HAP-1 (cell line): ENCODE results near the gene POU2AF3.

Experiments
- DNase-seq, 2 experiments: peaks; one replicate each; pipeline ENCODE4 v3.0.0-alpha.2; 2016 to 2020; ENCODE audit warnings: low spot score in 2 of 2
- H3K27me3 ChIP-seq: fragments of 250-450 bp; sonication (Bioruptor Pico); 2 replicates; pipeline ENCODE4 v1.5.1; 2020; ENCODE audit warnings: low read depth, mild to moderate bottlenecking, moderate library complexity
- H3K36me3 ChIP-seq: fragments of 250-450 bp; sonication (Bioruptor Pico); replicated peaks from 2 replicates; pipeline ENCODE4 v1.5.1; 2020; ENCODE audit warnings: mild to moderate bottlenecking
- H3K4me1 ChIP-seq: fragments of 250-450 bp; sonication (Bioruptor Pico); 2 replicates; pipeline ENCODE4 v1.5.1; 2020; ENCODE audit warnings: mild to moderate bottlenecking
- H3K4me3 ChIP-seq: fragments of 250-450 bp; sonication (Bioruptor Pico); 2 replicates; pipeline ENCODE4 v1.5.1; 2020; ENCODE audit warnings: mild to moderate bottlenecking, moderate library complexity
- H3K9me3 ChIP-seq: fragments of 250-450 bp; sonication (Bioruptor Pico); 2 replicates; pipeline ENCODE4 v1.5.1; 2020; ENCODE audit warnings: mild to moderate bottlenecking, moderate library complexity
- in situ Hi-C: fragments of 300-500 bp; cut with MboI; formaldehyde crosslinking; loops from 3 replicates; pipeline ENCODE4 v1.14.3; 2020; ENCODE audit warnings: low sequenced_read_pairs, inconsistent platforms, mixed read lengths

POU2AF3 gene

DNA sequence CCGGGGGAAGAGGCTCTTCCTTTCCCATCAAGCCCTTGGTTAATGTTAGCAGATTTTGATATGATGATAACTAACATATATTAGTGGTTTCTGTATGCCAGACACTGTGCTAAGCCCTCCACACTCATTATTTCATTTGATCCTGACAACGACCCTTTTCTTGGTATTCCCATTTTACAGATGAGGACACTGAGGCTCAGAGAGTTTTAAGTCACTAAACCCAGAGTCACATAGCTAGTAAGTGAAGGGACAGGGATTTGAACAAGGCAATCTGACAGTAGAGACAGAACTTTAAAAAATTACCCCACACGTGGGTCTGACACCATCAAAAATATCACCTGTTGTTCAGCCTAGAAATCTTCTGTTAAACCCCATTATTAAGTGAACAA is 58.3 kb downstream of the POU2AF3 start:
- no peak for DNase-seq
- H3K36me3 ChIP-seq = no peaks in the 10 kb centered on the region
- no peak overlapping the region for H3K4me3 ChIP-seq
- H3K9me3 ChIP-seq = no peaks in the 10 kb centered on the region
- in situ Hi-C loops = no loop called here
- no peaks in the 10 kb centered on the region for H3K4me1 ChIP-seq
- H3K27me3 ChIP-seq = no peaks in the 10 kb centered on the region; the same call in 1 of the 2 replicates

DNA sequence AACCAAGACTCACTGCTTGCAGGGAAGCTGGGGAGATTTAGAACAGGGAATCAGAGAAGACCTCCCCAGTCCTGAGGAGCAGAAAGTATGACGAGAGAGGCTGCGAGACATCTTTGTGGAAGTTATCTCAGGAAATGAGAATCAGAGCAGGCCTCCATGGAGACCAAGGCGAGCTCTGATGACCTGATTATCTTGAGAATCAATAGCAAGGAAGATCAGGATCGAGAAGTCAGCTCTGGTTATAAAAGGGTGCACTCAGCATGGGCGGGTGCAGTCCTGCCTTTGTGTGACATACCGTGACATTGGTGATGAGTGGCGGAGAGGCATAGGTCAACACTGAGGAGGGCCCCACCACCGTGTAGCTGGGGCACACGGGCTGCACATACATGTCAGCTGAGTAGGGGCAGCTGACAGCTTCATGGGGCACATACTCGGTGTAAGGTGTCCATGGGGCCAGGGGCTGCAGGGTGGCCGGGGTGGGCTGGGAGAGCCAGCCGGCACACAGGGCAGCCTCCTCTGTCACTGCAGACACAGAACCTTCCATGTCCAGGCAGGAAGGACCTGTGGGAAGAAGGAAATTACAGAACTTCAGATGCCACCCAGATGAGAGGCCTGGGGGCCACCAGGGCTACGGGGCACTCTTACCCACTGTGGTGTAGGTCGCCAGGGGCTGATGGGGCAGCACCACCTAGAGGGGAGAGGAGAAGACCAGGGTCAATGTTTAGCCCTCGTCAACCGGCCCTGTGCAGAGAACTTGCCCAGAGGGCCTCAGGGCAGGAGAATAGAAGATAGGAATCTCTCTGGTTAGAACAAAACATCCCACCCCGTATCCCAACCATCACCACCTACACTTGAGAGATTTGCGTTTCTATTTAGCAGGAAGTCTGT is 59.0 kb downstream of the POU2AF3 start:
- DNase-seq = no peak
- Histone ChIP-seq H3K36me3 (no peaks in the 10 kb centered on the region), H3K4me3 (no peak overlapping the region), H3K27me3 (no peaks in the 10 kb centered on the region), H3K4me1 (no peaks in the 10 kb centered on the region), H3K9me3 (no peaks in the 10 kb centered on the region)
- in situ Hi-C loops = no loop called here
